Parathyroid adenoma (tissue), 2 donors: ENCODE data around the gene RAB3IP.

Experiments
- H2AFZ ChIP-seq: fragments of 300-600 bp; sonication (generic); one replicate; pipeline ENCODE4 v1.7.0; 2017; ENCODE audit warnings: antibody characterized with exemption, mild to moderate bottlenecking
- H3K27ac ChIP-seq: fragments of 300-600 bp; sonication (generic); one replicate; pipeline ENCODE4 v1.7.0; 2017
- H3K27me3 ChIP-seq: fragments of 300-600 bp; sonication (generic); one replicate; pipeline ENCODE4 v1.7.0; 2017; ENCODE audit warnings: low read length; ENCODE audit not compliant: control insufficient read depth, insufficient read depth
- H3K36me3 ChIP-seq: fragments of 300-600 bp; sonication (generic); one replicate; pipeline ENCODE4 v1.7.0; 2017; ENCODE audit warnings: low read length; ENCODE audit not compliant: control insufficient read depth, insufficient read depth
- H3K4me1 ChIP-seq: fragments of 300-600 bp; sonication (generic); one replicate; pipeline ENCODE4 v1.7.0; 2017; ENCODE audit warnings: control low read depth
- H3K4me2 ChIP-seq: fragments of 300-600 bp; sonication (generic); one replicate; pipeline ENCODE4 v1.7.0; 2017; ENCODE audit warnings: low read length
- H3K4me3 ChIP-seq: fragments of 300-600 bp; sonication (generic); one replicate; pipeline ENCODE4 v1.7.0; 2017; ENCODE audit warnings: low read depth, low read length
- H3K79me2 ChIP-seq: fragments of 300-600 bp; sonication (generic); one replicate; pipeline ENCODE4 v1.7.0; 2017; ENCODE audit warnings: control low read depth
- H3K9ac ChIP-seq: fragments of 300-600 bp; sonication (generic); one replicate; pipeline ENCODE4 v1.7.0; 2017; ENCODE audit warnings: mild to moderate bottlenecking
- H3K9me3 ChIP-seq: fragments of 300-600 bp; sonication (generic); one replicate; pipeline ENCODE4 v1.7.0; 2017; ENCODE audit warnings: low read length; ENCODE audit not compliant: control insufficient read depth
- CTCF ChIP-seq: fragments of 300-600 bp; sonication (generic); IDR thresholded peaks from one replicate; pipeline ENCODE4 v1.7.0; 2017; ENCODE audit warnings: antibody characterized with exemption, mild to moderate bottlenecking
- donor health status: primary hyperparathyroidism.

Gene RAB3IP

DNA sequence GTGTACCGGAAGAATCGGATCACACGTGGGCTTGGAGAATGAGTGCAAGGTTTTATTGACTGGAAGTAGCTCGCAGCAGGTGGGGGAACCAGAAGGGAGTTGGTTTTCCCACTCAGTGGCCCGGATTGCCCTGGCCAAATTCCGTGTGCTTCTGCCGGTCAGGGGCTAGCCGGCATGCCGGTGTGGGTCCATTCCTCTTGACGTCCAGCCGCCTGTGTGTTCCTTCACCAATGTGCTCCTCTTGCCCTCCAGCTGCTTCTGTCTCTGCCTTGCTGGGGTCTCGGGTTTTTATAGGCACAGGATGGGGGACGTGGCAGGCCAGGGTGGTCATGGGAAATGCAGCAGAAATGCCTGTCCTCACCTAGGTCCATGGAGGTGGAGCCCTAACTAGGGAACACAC lies 97.4 kb downstream of the RAB3IP start:
- Histone ChIP-seq H3K4me1 (no peaks in the 10 kb centered on the region), H2AFZ (no peak overlapping the region)

DNA sequence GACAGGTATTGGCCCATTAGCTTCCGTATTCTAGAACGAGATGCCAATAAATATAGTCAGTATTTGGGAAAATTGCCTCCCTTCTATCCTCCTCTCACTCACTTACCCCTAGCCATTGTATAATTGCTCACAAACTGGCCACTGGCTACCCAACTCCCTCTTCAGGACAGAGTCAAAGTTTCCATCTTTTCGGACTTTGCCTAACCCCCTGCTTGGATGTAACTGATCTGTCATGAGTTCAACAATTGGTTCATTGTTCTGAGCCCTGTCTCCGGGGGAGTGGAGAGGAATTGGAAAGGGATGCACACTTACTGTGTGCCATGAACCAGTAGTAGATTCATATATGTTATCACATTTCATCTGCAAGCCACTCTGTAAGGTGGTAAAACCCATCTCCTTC lies 98.5 kb downstream of the RAB3IP start:
- Histone ChIP-seq H3K36me3 (no peaks in the 10 kb centered on the region), H3K9ac (no peak overlapping the region), H3K27ac (no peak overlapping the region), H3K4me3 (no peak overlapping the region), H3K9me3 (no peaks in the 10 kb centered on the region), H3K79me2 (no peaks in the 10 kb centered on the region), H2AFZ (no peak overlapping the region), H3K4me1 (no peaks in the 10 kb centered on the region), H3K4me2 (no peak overlapping the region), H3K27me3 (peaks cover 3% of the 10 kb centered on the region)
- TF ChIP-seq CTCF = no peak

More for the DNA sequence above, 97.4 kb downstream of the RAB3IP start:
- no peak for TF ChIP-seq CTCF
- Histone ChIP-seq H3K9me3 (no peaks in the 10 kb centered on the region), H3K27ac (no peak overlapping the region), H3K4me2 (no peak overlapping the region), H3K4me3 (no peak overlapping the region), H3K9ac (no peak overlapping the region), H3K79me2 (no peaks in the 10 kb centered on the region), H3K27me3 (peaks cover 3% of the 10 kb centered on the region), H3K36me3 (no peaks in the 10 kb centered on the region)

DNA sequence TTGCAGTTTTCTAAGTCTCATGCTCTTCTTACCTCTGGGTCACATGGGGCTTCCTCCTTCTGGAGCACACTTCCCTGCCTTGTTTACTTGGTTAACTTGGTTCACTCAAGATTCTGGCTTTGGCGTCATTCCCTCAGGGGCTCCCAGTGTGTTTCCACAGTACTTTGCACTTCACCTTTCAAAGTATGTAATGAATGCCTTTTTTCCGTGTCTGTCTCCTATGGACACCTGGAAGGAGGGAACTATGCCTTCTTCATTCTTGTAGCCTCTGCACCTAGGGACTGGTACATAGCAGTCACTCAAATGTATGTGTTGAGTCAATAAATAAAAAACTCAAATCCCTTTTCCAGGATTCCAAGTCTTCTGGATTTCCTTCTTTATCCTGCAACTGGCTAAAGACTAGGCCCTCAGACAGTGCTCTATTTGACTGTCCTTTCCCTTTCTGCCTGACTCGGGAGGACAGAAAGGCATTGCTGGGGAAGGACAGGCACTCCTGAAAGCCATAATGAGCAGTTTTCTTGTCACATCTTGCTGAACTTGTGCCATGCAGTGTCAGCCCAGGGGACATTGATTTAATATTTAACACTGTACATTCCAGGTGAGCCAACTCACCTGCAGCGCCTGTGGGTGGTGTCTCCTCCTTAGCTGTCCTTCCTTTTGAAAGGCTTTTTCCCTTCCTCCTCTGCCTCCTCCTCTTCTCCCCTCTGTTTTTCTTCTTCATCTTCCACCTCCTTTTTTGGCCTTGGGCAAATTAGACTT lies 99.2 kb downstream of the RAB3IP start:
- no peak for TF ChIP-seq CTCF
- Histone ChIP-seq H2AFZ (no peak overlapping the region), H3K9me3 (no peaks in the 10 kb centered on the region), H3K4me3 (no peak overlapping the region), H3K79me2 (no peaks in the 10 kb centered on the region), H3K4me2 (no peak overlapping the region), H3K4me1 (no peaks in the 10 kb centered on the region), H3K27me3 (peaks cover 3% of the 10 kb centered on the region), H3K9ac (no peak overlapping the region), H3K36me3 (no peaks in the 10 kb centered on the region), H3K27ac (no peak overlapping the region)

DNA sequence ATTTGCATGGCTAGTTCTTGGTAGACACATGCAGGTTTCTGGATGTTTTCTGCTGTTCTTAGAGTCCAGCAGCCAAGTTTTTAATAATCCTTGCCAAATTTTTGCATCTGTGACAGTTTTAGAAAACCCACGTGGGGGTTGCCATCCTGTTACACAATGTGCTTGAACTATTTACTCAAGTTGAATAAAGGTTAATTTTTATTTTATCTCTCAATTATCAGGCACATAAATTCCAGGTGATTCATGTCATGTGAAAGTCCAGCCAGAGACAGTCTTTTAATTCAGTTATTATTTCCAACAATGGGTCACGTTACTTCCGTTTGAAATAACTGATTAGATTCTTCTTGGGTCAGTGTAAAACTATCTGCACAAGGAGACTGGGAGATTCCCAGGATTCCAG lies 102.1 kb downstream of the RAB3IP start:
- H3K4me1 ChIP-seq = no peaks in the 10 kb centered on the region
- H3K9me3 ChIP-seq = no peaks in the 10 kb centered on the region
- H3K9ac ChIP-seq = no peak overlapping the region
- H3K4me2 ChIP-seq = no peak overlapping the region
- no peak overlapping the region for H2AFZ ChIP-seq
- no peak overlapping the region for H3K27ac ChIP-seq
- no peak for TF ChIP-seq CTCF
- peaks cover 3% of the 10 kb centered on the region for H3K27me3 ChIP-seq
- no peak overlapping the region for H3K4me3 ChIP-seq
- H3K36me3 ChIP-seq = no peaks in the 10 kb centered on the region
- H3K79me2 ChIP-seq = no peaks in the 10 kb centered on the region

GRCh38 chr12:69843608-69844007 lies 104.9 kb downstream of the RAB3IP start:
- Histone ChIP-seq H3K9me3 (no peaks in the 10 kb centered on the region), H3K79me2 (no peaks in the 10 kb centered on the region), H3K27ac (no peak overlapping the region), H3K4me1 (no peaks in the 10 kb centered on the region), H3K27me3 (no peaks in the 10 kb centered on the region), H3K4me2 (no peak overlapping the region), H3K36me3 (no peaks in the 10 kb centered on the region), H3K4me3 (no peak overlapping the region), H3K9ac (no peak overlapping the region), H2AFZ (no peak overlapping the region)
- TF ChIP-seq CTCF = no peak
